Astrocyte (in vitro differentiated cells and primary cell): ENCODE results near the gene PIMREG.

Experiments used
- EZH2 ChIP-seq: IDR thresholded peaks from 2 replicates; pipeline ENCODE4 v1.6.1; 2012; ENCODE audit warnings: mild to moderate bottlenecking, low read length, inconsistent platforms; ENCODE audit not compliant: insufficient read depth
- TF ChIP-seq, protein P1 (sequence below): IDR thresholded peaks from 2 replicates; pipeline ENCODE4 v1.5.1; 2011; ENCODE audit warnings: low read depth, mild to moderate bottlenecking, inconsistent platforms, low read length, moderate library complexity; ENCODE audit not compliant: insufficient read depth

DNA sequence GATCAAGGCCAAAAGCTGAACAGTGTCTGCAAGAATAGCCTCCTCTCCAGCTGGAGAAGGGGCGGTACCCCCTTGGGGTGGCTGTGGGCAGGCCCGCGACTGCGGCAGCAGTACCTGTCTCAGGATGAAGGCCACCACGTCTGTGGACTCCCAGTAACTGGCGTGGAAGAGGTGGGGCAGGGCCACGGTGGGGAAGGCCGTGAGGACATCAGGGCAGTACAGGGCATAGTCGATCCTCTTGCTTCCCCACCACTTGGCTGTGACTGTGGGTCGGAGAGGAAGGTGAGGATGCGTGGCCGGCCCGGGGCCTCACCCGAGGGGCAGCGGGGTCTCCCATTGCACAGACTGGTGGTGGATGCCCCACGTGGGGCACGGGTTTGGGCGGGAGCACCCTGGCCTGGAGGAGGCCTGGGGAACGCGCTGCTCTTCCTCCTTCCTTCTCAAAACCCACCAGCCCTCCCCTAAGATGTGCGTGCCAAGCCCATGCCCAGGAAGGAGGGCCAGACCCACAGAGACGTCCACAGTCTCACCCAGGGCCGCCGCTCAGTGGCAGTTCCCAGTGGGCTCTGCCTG, 26.0 kb downstream of the PIMREG start:
- TF ChIP-seq, protein P1, sequence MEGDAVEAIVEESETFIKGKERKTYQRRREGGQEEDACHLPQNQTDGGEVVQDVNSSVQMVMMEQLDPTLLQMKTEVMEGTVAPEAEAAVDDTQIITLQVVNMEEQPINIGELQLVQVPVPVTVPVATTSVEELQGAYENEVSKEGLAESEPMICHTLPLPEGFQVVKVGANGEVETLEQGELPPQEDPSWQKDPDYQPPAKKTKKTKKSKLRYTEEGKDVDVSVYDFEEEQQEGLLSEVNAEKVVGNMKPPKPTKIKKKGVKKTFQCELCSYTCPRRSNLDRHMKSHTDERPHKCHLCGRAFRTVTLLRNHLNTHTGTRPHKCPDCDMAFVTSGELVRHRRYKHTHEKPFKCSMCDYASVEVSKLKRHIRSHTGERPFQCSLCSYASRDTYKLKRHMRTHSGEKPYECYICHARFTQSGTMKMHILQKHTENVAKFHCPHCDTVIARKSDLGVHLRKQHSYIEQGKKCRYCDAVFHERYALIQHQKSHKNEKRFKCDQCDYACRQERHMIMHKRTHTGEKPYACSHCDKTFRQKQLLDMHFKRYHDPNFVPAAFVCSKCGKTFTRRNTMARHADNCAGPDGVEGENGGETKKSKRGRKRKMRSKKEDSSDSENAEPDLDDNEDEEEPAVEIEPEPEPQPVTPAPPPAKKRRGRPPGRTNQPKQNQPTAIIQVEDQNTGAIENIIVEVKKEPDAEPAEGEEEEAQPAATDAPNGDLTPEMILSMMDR: no peak
- no peak for TF ChIP-seq EZH2
